CD14-positive monocyte (primary cell): ENCODE measurements around the gene MAGEB17. TPM values are rescaled to one million over a fixed set of nuclear protein-coding genes. Genes with fewer than 3 reads are reported as not detected.

ENCODE experiments used
- DNase-seq, 3 donors: peaks; one replicate each; pipeline ENCODE4 v3.0.0-alpha.2; 2011 to 2022
- H2AFZ ChIP-seq: 2 replicates; pipeline ENCODE4 v1.6.0; 2012; ENCODE audit warnings: mild to moderate bottlenecking, low read depth, low read length, inconsistent platforms; ENCODE audit not compliant: insufficient read depth, poor library complexity, severe bottlenecking
- H3K27ac ChIP-seq, 2 donors: 1 replicate in 1 of 2; 2 replicates in 1 of 2; pipeline ENCODE4 v1.5.1; 2012 to 2013; ENCODE audit warnings: low read length in 2 of 2, control low read depth in 1 of 2, inconsistent platforms in 1 of 2, low read depth in 1 of 2, mild to moderate bottlenecking in 1 of 2
- H3K27me3 ChIP-seq, 2 donors: one replicate each; pipeline versions ENCODE4 v1.6.0 to v1.6.1; 2011 to 2013; ENCODE audit warnings: low read length in 2 of 2; ENCODE audit not compliant: control insufficient read depth in 2 of 2, insufficient read depth in 2 of 2
- H3K36me3 ChIP-seq, 2 donors: replicated peaks in 1 of 2; 1 replicate in 1 of 2; 2 replicates in 1 of 2; pipeline versions ENCODE4 v1.5.1 to v1.6.1; 2012 to 2013; ENCODE audit warnings: low read length in 2 of 2, control low read depth in 1 of 2, inconsistent platforms in 1 of 2, mild to moderate bottlenecking in 1 of 2; ENCODE audit not compliant: insufficient read depth in 2 of 2, control insufficient read depth in 1 of 2
- H3K4me1 ChIP-seq, 2 donors: 1 replicate in 1 of 2; 2 replicates in 1 of 2; pipeline versions ENCODE4 v1.5.1 to v1.6.1; 2012 to 2013; ENCODE audit warnings: low read length in 2 of 2, control low read depth in 1 of 2, inconsistent platforms in 1 of 2, mild to moderate bottlenecking in 1 of 2, moderate library complexity in 1 of 2; ENCODE audit not compliant: insufficient read depth in 2 of 2, control insufficient read depth in 1 of 2
- H3K4me2 ChIP-seq: replicated peaks from 2 replicates; pipeline ENCODE3; 2012; ENCODE audit warnings: low read length, moderate library complexity, mild to moderate bottlenecking; ENCODE audit not compliant: poor library complexity, severe bottlenecking; ENCODE audit errors: extremely low read depth
- H3K4me3 ChIP-seq, 3 experiments: fragments of 200-600 bp in 1 of 3; sonication (generic) in 1 of 3; replicated peaks in 1 of 3; 1 replicate in 2 of 3; 2 replicates in 1 of 3; pipeline ENCODE4 v1.5.1; 2011 to 2013; ENCODE audit warnings: low read length in 3 of 3, mild to moderate bottlenecking in 3 of 3, control low read depth in 2 of 3, low read depth in 2 of 3, inconsistent platforms in 1 of 3, moderate library complexity in 1 of 3
- H3K79me2 ChIP-seq: 2 replicates; pipeline ENCODE4 v1.6.0; 2012; ENCODE audit warnings: mild to moderate bottlenecking, control low read depth, inconsistent platforms, low read length, moderate library complexity; ENCODE audit not compliant: insufficient read depth
- H3K9ac ChIP-seq: 2 replicates; pipeline ENCODE4 v1.6.0; 2017; ENCODE audit warnings: low read length, mild to moderate bottlenecking; ENCODE audit not compliant: insufficient read depth, poor library complexity, severe bottlenecking
- H3K9me3 ChIP-seq, 2 donors: replicated peaks in 1 of 2; 1 replicate in 1 of 2; 2 replicates in 1 of 2; pipeline versions ENCODE4 v1.5.1 to v1.6.1; 2012 to 2013; ENCODE audit warnings: low read length in 2 of 2, control low read depth in 1 of 2; ENCODE audit not compliant: control insufficient read depth in 1 of 2, insufficient read depth in 1 of 2
- H4K20me1 ChIP-seq: 2 replicates; pipeline ENCODE4 v1.6.0; 2012; ENCODE audit warnings: mild to moderate bottlenecking, low read length, control low read depth, moderate library complexity; ENCODE audit not compliant: insufficient read depth
- H3K27ac Mint-ChIP-seq, 7 donors: one replicate each; pipeline ENCODE4 v1.8.0; 2020; ENCODE audit warnings: mild to moderate bottlenecking in 7 of 7, mixed read lengths in 7 of 7, moderate library complexity in 6 of 7, inconsistent platforms in 2 of 7
- H3K27me3 Mint-ChIP-seq, 3 donors: one replicate each; pipeline ENCODE4 v1.8.0; 2021 to 2022; ENCODE audit warnings: low read depth in 3 of 3, mild to moderate bottlenecking in 3 of 3, mixed read lengths in 3 of 3, moderate library complexity in 3 of 3, inconsistent platforms in 1 of 3
- H3K36me3 Mint-ChIP-seq, 2 donors: one replicate each; pipeline ENCODE4 v1.8.0; 2020; ENCODE audit warnings: mixed read lengths in 2 of 2, inconsistent platforms in 1 of 2, mild to moderate bottlenecking in 1 of 2
- H3K4me1 Mint-ChIP-seq: one replicate; pipeline ENCODE4 v1.8.0; 2020; ENCODE audit warnings: mild to moderate bottlenecking, mixed read lengths
- H3K4me3 Mint-ChIP-seq, 2 donors: one replicate each; pipeline ENCODE4 v1.8.0; 2020; ENCODE audit warnings: mild to moderate bottlenecking in 2 of 2, mixed read lengths in 2 of 2, moderate library complexity in 1 of 2
- H3K9me3 Mint-ChIP-seq, 7 donors: one replicate each; pipeline ENCODE4 v1.8.0; 2020 to 2022; ENCODE audit warnings: mixed read lengths in 7 of 7, mild to moderate bottlenecking in 6 of 7, moderate library complexity in 6 of 7, inconsistent platforms in 2 of 7
- WGBS: methylation state at CpG from one replicate; pipeline ENCODE4 v1.1.5; 2013; ENCODE audit warnings: missing lambda C conversion rate; ENCODE audit not compliant: insufficient coverage; 5-methylcytosine and 5-hydroxymethylcytosine counted together
- intact Hi-C, 2 donors: fragments of 100-400 bp; cut with micrococcal nuclease; formaldehyde crosslinking; loops; one replicate each; pipeline versions ENCODE4 v1.15.0 to v1.15.1; 2023
- polyA minus RNA-seq: library from RNA; depleted of rRNA, polyadenylated mRNA; stranded (reverse); fragments of >200 nt; gene quantifications from 2 replicates; pipeline ENCODE4 v1.2.3, GENCODE V29; 2012
- polyA plus RNA-seq, 3 donors: library from polyadenylated mRNA; depleted of rRNA in 1 of 3; unstranded in 2 of 3; stranded (reverse) in 1 of 3; fragments of 300-500 nt in 2 of 3; fragments of >200 nt in 1 of 3; fragmentation: Illumina TruSeq in 2 of 3; gene quantifications; 1 replicate in 2 of 3; 2 replicates in 1 of 3; pipeline ENCODE4 v1.2.3, GENCODE V29; 2012 to 2021
- total RNA-seq, 12 experiments: library from RNA in 1 of 12; stranded (reverse) in 1 of 12; fragments of 120-200 nt in 1 of 12; gene quantifications; one replicate each; pipeline ENCODE4 v1.2.4 and lab custom pipeline; 2013 to 2026; ENCODE audit warnings: mixed read lengths in 6 of 12, inconsistent platforms in 1 of 12
- TF ChIP-seq, protein P1 (sequence below): fragments of 200-600 bp; IDR thresholded peaks from one replicate; pipeline ENCODE4 v1.8.0; 2022; ENCODE audit warnings: antibody characterized with exemption, mild to moderate bottlenecking

MAGEB17 gene, protein sequence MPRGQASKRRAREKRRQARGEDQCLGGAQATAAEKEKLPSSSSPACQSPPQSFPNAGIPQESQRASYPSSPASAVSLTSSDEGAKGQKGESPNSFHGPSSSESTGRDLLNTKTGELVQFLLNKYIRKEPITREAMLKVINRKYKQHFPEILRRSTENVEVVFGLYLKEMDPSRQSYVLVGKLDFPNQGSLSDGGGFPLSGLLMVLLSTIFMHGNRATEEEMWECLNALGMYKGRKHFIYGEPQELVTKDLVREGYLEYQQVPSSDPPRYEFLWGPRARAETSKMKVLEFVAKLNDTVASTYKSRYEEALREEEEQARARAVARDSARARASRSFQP
- total RNA-seq (2013) = not detected
- under 1 TPM in 1 of 3 donors, not detected in 2; 0.13 TPM for polyA plus RNA-seq
- polyA minus RNA-seq = not detected in 2 replicates
- total RNA-seq (lab: John Stamatoyannopoulos, UW) = 0 to 0.45 (median 0.11) reads per million in 11 experiments

DNA sequence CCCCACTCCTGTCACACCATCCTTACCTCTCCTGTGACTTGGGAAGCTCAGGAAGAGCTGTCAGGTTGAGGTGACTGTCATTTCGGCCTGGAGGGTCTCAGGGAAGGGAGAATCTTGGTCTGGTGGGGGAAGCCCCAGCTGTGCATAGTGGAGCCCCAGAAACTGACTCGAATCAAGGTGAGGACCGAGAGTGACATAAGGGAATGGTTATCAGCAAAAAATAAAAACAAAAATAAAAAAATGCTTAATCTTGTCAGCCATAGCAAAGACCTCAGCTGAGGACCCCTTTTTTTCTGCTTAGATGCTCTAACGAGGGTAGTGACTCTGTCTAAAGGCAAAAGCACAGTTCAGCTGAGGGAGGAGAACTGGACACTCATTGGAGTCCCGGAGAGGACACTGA lies at the start of gene MAGEB17:
TSS of gene MAGEB17 (plus strand) at position 301 of the 400 bp plus-strand sequence. CDS start 2,902 bp downstream, outside the sequence.
- Histone ChIP-seq H3K79me2 (no peaks in the 10 kb centered on the region), H3K4me3 (no peak within 1 kb of the TSS), H3K27ac (no peak within 1 kb of the TSS), H3K9ac (no peak within 1 kb of the TSS), H2AFZ (no peak within 1 kb of the TSS), H3K36me3 (no peaks in the 10 kb centered on the region), H3K4me2 (no peak within 1 kb of the TSS), H3K9me3 (peaks cover 5 to 6% of the 10 kb centered on the region in 2 donors), H4K20me1 (no peaks in the 10 kb centered on the region), H3K4me1 (no peaks in the 10 kb centered on the region), H3K27me3 (no peaks in the 10 kb centered on the region)
- Mint-ChIP-seq H3K4me1 (no peaks in the 10 kb centered on the region), H3K27ac (no peak within 1 kb of the TSS), H3K27me3 (peaks cover 0 to 27% (median 10%) of the 10 kb centered on the region in 3 donors), H3K36me3 (no peaks in the 10 kb centered on the region), H3K9me3 (peaks cover 8 to 36% (median 21%) of the 10 kb centered on the region in 7 donors), H3K4me3 (no peak within 1 kb of the TSS)
- intact Hi-C loops = no loop called here
- TF ChIP-seq, protein P1, sequence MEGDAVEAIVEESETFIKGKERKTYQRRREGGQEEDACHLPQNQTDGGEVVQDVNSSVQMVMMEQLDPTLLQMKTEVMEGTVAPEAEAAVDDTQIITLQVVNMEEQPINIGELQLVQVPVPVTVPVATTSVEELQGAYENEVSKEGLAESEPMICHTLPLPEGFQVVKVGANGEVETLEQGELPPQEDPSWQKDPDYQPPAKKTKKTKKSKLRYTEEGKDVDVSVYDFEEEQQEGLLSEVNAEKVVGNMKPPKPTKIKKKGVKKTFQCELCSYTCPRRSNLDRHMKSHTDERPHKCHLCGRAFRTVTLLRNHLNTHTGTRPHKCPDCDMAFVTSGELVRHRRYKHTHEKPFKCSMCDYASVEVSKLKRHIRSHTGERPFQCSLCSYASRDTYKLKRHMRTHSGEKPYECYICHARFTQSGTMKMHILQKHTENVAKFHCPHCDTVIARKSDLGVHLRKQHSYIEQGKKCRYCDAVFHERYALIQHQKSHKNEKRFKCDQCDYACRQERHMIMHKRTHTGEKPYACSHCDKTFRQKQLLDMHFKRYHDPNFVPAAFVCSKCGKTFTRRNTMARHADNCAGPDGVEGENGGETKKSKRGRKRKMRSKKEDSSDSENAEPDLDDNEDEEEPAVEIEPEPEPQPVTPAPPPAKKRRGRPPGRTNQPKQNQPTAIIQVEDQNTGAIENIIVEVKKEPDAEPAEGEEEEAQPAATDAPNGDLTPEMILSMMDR = no peak
- no CpG with 5 or more reads among the region's 5 CpGs for WGBS
- DNase-seq = no peak

GRCh38 chrX:16119353-16120220 lies 47.7 kb upstream of the MAGEB17 start:
- peak overlapping the region; percentile 18 for H3K4me2 ChIP-seq
- no peak overlapping the region for H3K4me3 Mint-ChIP-seq
- H3K4me1 Mint-ChIP-seq = peaks cover 42% of the 10 kb centered on the region
- H3K9me3 ChIP-seq = peaks cover 3 to 8% of the 10 kb centered on the region in 2 donors
- DNase-seq = peak; percentile 73 to 90 (median 78)
- no peaks in the 10 kb centered on the region for H3K36me3 ChIP-seq
- H2AFZ ChIP-seq = no peak overlapping the region
- peak overlapping the region in 1 of 3 experiments; percentile 8 for H3K4me3 ChIP-seq
- no peak overlapping the region for H3K9ac ChIP-seq
- H3K27ac ChIP-seq = peak overlapping the region; percentile 43 to 78
- H3K4me1 ChIP-seq = peaks cover 47% of the 10 kb centered on the region in 2 donors
- no peaks in the 10 kb centered on the region for H4K20me1 ChIP-seq
- WGBS = 40% methylated on average over 1 of the region's 5 CpGs
- peak overlapping the region; percentile 84 to 96 (median 89) for H3K27ac Mint-ChIP-seq
- H3K36me3 Mint-ChIP-seq = peaks cover 4 to 6% of the 10 kb centered on the region in 2 donors
- no peaks in the 10 kb centered on the region for H3K79me2 ChIP-seq
- TF ChIP-seq, protein P1 = no peak
- H3K9me3 Mint-ChIP-seq = peaks cover 9 to 22% (median 13%) of the 10 kb centered on the region in 7 donors
- intact Hi-C loops = loop anchor here in 1 of 2 donors (10.0 kb wide), 2 partner anchors 205 to 265 kb away; partner anchors contain the start of gene AP1S2
- H3K27me3 Mint-ChIP-seq = peaks cover 0 to 23% (median 4%) of the 10 kb centered on the region in 3 donors
- H3K27me3 ChIP-seq = peaks cover 3 to 25% of the 10 kb centered on the region in 2 donors
